SU-DHL-6 (cell line): Measurements from ENCODE around the gene MSANTD4.

Experiments
- H2AFZ ChIP-seq: fragments of 200-600 bp; sonication (generic); 2 replicates; pipeline ENCODE4 v1.6.1; 2014; ENCODE audit warnings: low read depth, mild to moderate bottlenecking, moderate library complexity, mixed read lengths, antibody characterized with exemption, low read length; ENCODE audit not compliant: severe bottlenecking
- H3F3A ChIP-seq: fragments of 200-600 bp; shearing (Covaris generic); 2 replicates; pipeline ENCODE4 v1.6.0; 2016; ENCODE audit warnings: antibody characterized with exemption, mild to moderate bottlenecking; ENCODE audit not compliant: insufficient read depth
- H3K27ac ChIP-seq: fragments of 200-600 bp; sonication (generic); 2 replicates; pipeline ENCODE4 v1.5.1; 2016; ENCODE audit warnings: low read depth, mild to moderate bottlenecking, low read length, moderate library complexity, mixed read lengths
- H3K27me3 ChIP-seq: fragments of 200-600 bp; sonication (generic), shearing (Covaris generic); 2 replicates; pipeline ENCODE4 v1.6.0; 2014; ENCODE audit warnings: mild to moderate bottlenecking, low read length
- H3K36me3 ChIP-seq: fragments of 200-600 bp; sonication (generic); 2 replicates; pipeline ENCODE4 v1.6.1; 2014; ENCODE audit warnings: mild to moderate bottlenecking, low read length, mixed read lengths
- H3K4me2 ChIP-seq: fragments of 300-600, 200-600 bp; shearing (Covaris generic), sonication (generic); 2 replicates; pipeline ENCODE4 v1.6.0; 2014; ENCODE audit warnings: low read length, low read depth, mild to moderate bottlenecking; ENCODE audit not compliant: poor library complexity, severe bottlenecking
- H3K4me3 ChIP-seq: fragments of 200-600 bp; sonication (generic); 2 replicates; pipeline ENCODE4 v1.5.1; 2014; ENCODE audit warnings: antibody characterized with exemption, low read length, mild to moderate bottlenecking, mixed read lengths; ENCODE audit not compliant: insufficient read depth, poor library complexity, severe bottlenecking
- H3K79me2 ChIP-seq: fragments of 200-600 bp; sonication (generic); 2 replicates; pipeline ENCODE4 v1.6.1; 2014; ENCODE audit warnings: mild to moderate bottlenecking, low read length, moderate library complexity; ENCODE audit not compliant: insufficient read depth
- H3K9ac ChIP-seq: fragments of 200-600 bp; sonication (generic); 2 replicates; pipeline ENCODE4 v1.7.0; 2014; ENCODE audit warnings: mild to moderate bottlenecking, low read length
- H3K9me2 ChIP-seq: fragments of 200-600 bp; sonication (generic); replicated peaks from 2 replicates; pipeline ENCODE4 v1.6.1; 2014; ENCODE audit warnings: low read length; ENCODE audit not compliant: insufficient read depth
- H3K9me3 ChIP-seq: fragments of 200-600 bp; sonication (generic); 2 replicates; pipeline ENCODE4 v1.6.1; 2014; ENCODE audit warnings: low read length, mixed read lengths; ENCODE audit not compliant: insufficient read depth
- H4K20me1 ChIP-seq: fragments of 200-600 bp; sonication (generic); 2 replicates; pipeline ENCODE4 v1.6.1; 2014; ENCODE audit warnings: low read depth, mild to moderate bottlenecking, antibody characterized with exemption, low read length, moderate library complexity, mixed read lengths
- CTCF ChIP-seq: fragments of 200-600 bp; sonication (generic); IDR thresholded peaks from one replicate; pipeline ENCODE4 v1.5.1; 2017; ENCODE audit warnings: antibody characterized with exemption, mild to moderate bottlenecking, low read length, moderate library complexity; ENCODE audit not compliant: insufficient read depth, poor library complexity, severe bottlenecking
- EZH2phosphoT487 ChIP-seq: fragments of 200-600 bp; sonication (generic), shearing (Covaris generic); conservative IDR thresholded peaks from 2 replicates; pipeline ENCODE4 v1.6.1; 2018; ENCODE audit warnings: mild to moderate bottlenecking, antibody characterized with exemption, low read length, moderate library complexity, mixed read lengths

Gene MSANTD4

GRCh38 chr11:106001304-106002012 lies 20.6 kb downstream of the MSANTD4 start:
- H3K4me3 ChIP-seq: no peak overlapping the region
- no peak overlapping the region for H2AFZ ChIP-seq
- H3K9me2 ChIP-seq: no peaks in the 10 kb centered on the region
- no peak overlapping the region for H3K4me2 ChIP-seq
- H3K79me2 ChIP-seq: peaks cover 43% of the 10 kb centered on the region
- H3K36me3 ChIP-seq: peaks cover 10% of the 10 kb centered on the region; the same call in 1 of the 2 replicates
- H4K20me1 ChIP-seq: no peaks in the 10 kb centered on the region
- no peak overlapping the region for H3K27ac ChIP-seq
- H3F3A ChIP-seq: no peaks in the 10 kb centered on the region
- TF ChIP-seq EZH2phosphoT487: no peak
- TF ChIP-seq CTCF: no peak
- no peaks in the 10 kb centered on the region for H3K9me3 ChIP-seq
- H3K27me3 ChIP-seq: no peaks in the 10 kb centered on the region
- no peak overlapping the region for H3K9ac ChIP-seq

DNA sequence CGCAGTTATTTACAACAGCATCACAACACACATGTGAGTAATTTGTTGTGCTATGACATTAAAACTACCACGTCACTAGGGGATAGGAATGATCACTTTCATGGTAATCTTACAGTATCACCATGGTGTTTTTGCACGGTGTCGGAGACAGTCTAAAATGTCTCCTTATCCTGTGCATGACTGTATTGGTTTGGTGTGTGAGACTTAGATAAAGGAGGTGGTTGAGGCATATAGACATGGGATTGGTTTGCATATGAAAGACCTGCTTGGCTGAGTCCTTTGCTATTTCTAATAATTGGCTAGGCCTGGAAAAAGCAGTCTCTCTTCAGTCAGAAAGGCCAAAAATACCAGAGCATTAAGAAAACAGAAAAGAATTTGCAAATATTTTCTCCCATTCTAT lies 30.2 kb downstream of the MSANTD4 start:
- Histone ChIP-seq H3K9me3 (no peaks in the 10 kb centered on the region), H3K4me2 (no peak overlapping the region), H3K36me3 (peaks cover 15% of the 10 kb centered on the region; the same call in 1 of the 2 replicates), H4K20me1 (no peaks in the 10 kb centered on the region), H3K27ac (no peak overlapping the region), H3K4me3 (no peak overlapping the region), H2AFZ (no peak overlapping the region), H3F3A (no peaks in the 10 kb centered on the region), H3K79me2 (no peaks in the 10 kb centered on the region), H3K27me3 (no peaks in the 10 kb centered on the region), H3K9me2 (no peaks in the 10 kb centered on the region), H3K9ac (no peak overlapping the region)
- no peak for TF ChIP-seq CTCF

DNA sequence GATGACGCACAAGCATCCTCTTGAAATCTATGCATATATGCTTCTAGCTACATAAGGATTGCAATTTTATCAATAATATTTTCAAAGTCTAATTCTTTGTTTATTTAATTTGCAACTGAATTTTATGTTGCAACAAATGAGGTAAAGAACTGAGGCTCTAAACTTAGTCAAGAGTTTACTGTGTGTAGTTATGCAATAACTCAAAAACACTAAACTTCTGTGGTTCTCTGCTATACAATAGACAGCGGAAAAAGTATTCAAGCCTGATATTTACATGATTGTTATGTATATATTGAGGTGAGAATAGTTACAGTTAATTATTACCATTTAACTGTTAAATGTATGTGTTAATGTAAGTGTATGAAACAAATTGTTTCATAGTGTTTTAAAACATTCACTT lies 32.9 kb downstream of the MSANTD4 start:
- H3K4me2 ChIP-seq: no peak overlapping the region
- no peaks in the 10 kb centered on the region for H3K9me3 ChIP-seq
- H2AFZ ChIP-seq: no peak overlapping the region
- no peak overlapping the region for H3K9ac ChIP-seq
- H3K27me3 ChIP-seq: no peaks in the 10 kb centered on the region
- no peaks in the 10 kb centered on the region for H4K20me1 ChIP-seq
- peaks cover 3% of the 10 kb centered on the region; the same call in 1 of the 2 replicates for H3K36me3 ChIP-seq
- no peak overlapping the region for H3K4me3 ChIP-seq
- no peaks in the 10 kb centered on the region for H3K79me2 ChIP-seq
- no peaks in the 10 kb centered on the region for H3K9me2 ChIP-seq
- TF ChIP-seq EZH2phosphoT487 (no peak), CTCF (no peak)
- no peaks in the 10 kb centered on the region for H3F3A ChIP-seq
- H3K27ac ChIP-seq: no peak overlapping the region
